ENCODE data around the gene XYLB.

- TF ChIP-seq, protein P1, sequence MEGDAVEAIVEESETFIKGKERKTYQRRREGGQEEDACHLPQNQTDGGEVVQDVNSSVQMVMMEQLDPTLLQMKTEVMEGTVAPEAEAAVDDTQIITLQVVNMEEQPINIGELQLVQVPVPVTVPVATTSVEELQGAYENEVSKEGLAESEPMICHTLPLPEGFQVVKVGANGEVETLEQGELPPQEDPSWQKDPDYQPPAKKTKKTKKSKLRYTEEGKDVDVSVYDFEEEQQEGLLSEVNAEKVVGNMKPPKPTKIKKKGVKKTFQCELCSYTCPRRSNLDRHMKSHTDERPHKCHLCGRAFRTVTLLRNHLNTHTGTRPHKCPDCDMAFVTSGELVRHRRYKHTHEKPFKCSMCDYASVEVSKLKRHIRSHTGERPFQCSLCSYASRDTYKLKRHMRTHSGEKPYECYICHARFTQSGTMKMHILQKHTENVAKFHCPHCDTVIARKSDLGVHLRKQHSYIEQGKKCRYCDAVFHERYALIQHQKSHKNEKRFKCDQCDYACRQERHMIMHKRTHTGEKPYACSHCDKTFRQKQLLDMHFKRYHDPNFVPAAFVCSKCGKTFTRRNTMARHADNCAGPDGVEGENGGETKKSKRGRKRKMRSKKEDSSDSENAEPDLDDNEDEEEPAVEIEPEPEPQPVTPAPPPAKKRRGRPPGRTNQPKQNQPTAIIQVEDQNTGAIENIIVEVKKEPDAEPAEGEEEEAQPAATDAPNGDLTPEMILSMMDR (IDR thresholded peaks at IDR 0.05) = no peak
- no peak for TF ChIP-seq POLR2A (IDR thresholded peaks at IDR 0.05)
These were observed 107.3 kb downstream of the XYLB start for GRCh38 chr3:38453913-38454177.

Data from esophagus squamous epithelium (tissue), 4 donors.